ENCODE results near the gene HECTD1.
"Not testable (repeated sequence)": the region's sequence is repeated elsewhere in the genome, so short reads cannot be mapped to it uniquely, and the experiment has no call there.

The HECTD1 gene

DNA sequence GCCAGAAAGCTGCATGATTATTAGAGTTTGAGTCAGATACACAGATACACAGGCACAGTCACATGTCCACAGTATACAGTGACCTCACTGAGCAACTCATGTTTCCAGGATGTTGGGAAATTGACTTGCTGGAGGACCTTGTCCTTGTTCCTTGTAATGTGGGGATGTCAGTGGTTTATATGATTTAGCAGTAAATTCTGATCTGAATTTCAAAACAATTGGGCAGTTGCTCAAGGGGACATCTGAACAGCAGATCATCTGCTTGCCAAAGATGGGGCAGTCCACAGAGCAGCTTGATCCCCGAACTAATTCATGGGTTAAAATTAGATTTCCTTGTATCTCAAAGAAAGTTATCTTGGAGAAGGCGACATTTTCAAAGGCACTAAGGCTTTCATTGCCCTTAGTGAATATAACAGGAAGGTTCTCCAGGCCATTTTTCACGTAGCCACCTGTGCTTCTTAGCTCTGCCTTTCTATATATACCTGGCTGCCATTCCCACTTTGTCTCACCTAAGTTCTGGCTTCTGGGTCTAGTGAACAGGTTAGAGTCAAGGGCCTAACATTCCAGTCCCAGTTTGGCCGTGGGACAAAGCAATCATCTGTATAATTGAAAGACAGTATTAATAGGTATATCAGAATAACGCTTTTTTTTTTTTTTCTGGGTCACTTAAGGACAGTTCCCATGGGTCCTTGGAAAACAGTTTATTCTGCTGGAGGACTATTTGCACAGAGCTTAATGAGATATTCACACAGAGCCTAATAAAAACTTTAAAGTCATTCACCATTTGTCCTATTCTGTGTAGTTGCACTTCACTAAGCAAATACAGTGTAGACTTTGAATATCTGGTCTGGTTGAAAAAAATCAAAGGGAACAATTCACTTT is 116.5 kb downstream of the HECTD1 start:
- no peak for DNase-seq

DNA sequence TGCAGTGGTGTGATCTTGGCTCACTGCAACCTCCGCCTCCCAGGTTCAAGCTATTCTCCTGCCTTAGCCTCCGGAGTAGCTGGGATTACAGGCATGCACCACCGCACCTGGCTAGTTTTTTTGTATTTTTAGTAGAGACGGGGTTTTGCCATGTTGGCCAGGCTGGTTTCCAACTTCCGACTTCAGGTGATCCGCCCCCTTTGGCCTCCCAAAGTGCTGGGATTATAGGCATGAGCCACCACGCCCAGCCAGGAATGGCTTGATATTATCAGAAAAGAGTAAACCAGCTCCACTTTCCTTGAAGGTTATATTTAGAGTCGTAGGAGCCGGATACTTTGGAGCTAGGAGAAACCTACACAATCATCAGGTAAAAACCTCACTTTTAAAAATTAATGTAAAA is 121.1 kb downstream of the HECTD1 start:
- not testable (repeated sequence) for DNase-seq

DNA sequence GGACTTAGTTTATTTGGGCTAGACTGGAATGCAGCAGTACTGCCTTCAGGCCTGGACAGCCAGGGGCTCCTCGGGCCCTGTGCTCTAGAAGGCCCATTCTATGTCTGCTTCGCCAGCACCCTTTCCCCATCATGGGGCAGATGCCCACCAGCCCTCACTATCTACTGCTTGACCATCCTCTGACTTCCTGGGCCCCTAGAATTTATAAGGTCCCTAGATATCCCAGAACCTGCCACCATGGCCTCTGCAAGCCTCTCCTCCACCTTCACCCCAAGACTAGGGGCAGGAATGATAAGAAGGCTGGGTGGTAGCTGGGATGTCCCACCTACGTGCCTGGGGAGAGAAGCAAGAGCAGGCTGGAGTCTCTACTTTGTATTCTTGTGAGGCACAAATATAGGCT is 122.6 kb downstream of the HECTD1 start:
- DNase-seq, result no peak

DNA sequence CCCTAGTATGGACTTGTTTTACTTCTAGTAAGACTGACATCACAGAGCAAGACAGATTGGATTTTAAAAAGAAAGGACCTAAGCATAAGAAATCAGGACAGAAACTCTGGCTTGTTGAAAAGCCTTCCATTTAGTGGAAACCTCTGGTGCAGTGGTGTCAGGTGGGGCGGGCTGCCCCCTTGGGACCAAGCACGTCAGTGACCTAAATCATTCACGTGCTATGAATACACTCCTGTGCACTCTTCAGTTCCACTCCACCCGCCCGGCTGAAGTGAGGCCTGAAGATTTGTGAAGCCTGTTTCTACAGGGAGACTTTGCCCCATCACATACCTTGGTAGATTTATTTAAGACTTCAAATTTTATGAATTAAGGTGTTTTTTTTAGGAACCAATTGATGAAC is 123.2 kb downstream of the HECTD1 start:
- DNase-seq, result no peak

DNA sequence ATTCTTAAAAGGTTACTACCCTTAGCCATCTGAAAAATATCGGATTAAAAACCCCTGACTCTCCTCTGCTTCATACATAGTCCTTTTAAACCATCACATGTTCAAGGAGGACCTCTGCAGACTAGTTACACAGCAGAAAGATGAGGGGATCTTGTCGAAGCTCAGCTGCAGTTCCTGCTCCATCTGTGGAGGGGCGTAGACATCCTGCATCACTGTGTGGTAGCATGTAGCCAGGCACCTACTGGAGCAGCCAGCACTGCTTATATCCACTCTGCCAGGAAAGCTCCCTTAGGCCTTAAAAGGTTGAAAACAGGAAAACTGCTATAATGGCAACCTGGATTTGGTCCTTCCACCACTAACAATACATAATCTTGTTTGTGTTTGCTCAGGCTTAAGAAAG is 123.8 kb downstream of the HECTD1 start:
- no peak for DNase-seq

DNA sequence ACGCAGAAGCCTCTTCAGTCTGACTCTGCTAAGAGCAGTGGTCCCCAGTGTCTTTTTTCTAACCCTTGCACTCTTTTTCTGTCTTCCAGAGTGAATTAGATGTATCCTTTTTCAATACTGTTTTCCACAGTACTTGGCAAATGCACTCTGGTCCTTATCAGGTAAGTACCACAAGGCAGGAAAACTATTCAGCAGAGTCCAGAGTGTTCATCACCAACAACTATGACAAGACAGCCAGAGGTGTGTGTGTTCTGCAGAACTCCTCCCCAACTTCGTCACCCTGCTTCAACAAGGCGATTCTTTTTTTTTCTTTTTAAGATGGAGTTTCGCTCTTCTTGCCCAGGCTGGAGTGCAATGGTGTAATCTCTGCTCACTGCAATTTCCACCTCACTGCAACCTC is 127.1 kb downstream of the HECTD1 start:
- no peak for DNase-seq

DNA sequence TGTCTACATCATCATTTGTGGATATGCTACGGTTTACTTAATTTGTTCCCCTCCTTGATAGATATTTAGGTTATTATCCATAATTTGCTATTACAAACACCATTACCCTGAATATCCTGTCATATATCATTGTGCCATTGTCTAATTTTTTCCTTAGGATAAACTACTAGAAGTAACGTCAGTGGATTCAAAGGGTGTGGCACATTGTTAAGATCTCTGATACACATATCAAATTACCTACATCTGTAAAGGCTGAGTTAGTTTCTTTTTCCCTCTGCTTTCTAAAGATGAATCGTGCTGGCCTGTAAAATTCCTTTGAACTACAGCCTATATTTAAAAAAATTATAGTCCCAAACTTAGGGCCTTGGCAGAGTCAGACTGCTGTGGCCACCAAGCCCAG is 127.5 kb downstream of the HECTD1 start:
- no peak for DNase-seq

DNA sequence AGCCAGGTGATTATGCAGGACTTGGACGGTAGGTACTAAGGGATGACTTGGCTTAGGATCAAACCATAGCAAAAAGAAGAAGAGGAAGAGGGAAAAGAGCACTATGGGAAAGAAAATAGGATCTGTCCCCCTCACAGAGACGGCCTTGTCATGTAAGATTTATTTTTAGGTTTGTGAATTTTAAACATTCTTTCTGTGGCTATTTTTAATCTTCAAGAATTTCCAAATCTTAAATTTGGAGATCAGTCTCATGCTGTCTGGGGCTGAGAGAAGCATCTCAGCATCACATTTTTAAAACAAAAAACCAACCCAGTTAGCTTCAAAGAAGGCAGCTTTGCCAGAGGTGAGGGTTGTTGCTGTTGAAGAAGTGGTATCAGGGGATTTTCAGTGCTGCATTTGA is 128.8 kb downstream of the HECTD1 start:
- no peak for DNase-seq

DNA sequence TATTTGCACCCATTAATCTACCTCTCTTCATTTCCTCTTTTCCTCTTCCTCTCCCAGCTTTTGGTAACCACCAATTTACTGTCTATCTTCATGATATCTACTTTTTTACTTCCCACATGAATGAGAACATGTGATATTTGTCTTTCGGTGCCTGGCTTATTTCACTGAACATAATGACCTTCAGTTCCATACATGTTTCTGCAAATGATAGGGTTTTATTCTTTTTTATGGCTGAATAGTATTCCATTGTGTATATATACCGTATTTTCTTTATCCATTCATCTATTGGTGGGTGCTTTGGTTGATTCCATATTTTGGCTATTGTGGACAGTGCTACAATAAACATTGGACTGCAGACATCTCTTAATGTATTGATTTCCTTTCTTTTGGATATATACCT is 132.4 kb downstream of the HECTD1 start:
- DNase-seq, result no peak

DNA sequence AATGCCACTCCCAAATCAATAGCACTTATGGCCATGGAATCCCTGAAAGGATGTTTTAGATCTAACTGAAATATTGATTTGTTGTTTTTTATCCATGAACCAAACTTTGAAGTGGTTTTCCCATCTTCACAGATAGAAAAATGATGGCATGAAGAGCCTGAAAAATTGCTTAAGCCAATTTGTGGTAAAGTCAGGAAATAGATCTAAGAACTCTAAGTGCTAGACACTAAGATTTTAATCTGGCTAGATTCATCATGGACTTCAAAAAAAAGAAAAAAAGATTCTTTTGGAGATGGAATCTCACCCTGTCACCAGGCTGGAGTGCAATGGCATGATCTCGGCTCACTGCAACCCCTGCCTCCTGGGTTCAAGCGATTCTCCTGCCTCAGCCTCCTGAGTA is 136.4 kb downstream of the HECTD1 start:
- DNase-seq, result no peak

DNA sequence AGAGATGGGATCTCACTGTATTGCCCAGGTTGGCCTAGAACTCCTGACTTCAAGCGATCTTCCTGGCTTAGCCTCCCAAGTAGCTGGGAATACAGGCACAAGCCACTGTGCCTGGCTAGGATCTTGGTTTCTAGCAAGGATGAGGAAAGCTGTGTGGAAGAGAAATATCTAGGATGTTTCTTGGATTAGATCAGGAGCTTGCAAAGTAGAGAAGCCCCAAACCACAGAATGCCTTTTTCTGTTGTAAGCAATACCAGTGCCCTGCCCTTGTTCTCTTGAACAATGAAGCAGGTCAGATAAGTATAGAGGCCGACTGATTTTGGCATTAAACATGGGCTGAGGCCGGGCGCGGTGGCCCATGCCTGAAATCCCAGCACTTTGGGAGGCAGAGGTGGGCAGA is 137.2 kb downstream of the HECTD1 start:
- no peak for DNase-seq

DNA sequence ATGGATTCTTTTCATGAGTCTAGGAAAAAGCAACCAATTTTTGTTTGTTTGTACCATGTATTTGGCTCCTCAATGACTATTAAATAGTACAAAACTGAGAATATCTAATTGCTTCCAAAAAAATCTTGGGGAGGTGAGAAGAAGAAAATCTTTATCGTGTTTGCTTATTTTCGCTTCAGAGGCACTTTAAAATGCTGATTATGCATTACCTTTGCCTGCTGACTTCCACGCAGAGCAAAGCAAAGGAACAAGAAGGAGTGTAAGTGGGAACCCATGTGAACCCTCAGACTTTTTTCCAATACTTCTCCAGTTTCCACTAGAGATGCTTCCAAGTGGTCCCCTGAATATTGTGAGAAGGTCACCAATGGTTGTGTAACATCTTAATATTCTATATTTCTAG is 138.2 kb downstream of the HECTD1 start:
- DNase-seq, result no peak

DNA sequence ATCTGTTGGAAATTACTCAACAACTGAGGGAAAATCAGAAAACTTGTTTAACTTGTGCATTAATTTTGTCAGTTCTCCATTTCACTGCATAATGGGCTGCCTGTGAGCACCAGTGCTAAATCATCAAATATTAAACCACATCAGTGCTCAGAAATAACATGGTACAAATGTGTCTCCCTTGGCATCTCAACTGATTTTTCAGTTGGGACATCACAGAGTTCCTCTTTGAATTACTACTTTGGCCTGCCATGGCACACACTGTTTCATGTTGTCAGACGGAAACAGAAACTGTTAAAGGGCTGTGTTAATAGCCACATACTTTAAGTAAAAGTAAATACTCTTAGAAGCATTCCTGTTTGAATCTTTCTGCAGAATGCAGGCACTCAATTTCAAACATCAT is 139.4 kb downstream of the HECTD1 start:
- DNase-seq, result no peak

DNA sequence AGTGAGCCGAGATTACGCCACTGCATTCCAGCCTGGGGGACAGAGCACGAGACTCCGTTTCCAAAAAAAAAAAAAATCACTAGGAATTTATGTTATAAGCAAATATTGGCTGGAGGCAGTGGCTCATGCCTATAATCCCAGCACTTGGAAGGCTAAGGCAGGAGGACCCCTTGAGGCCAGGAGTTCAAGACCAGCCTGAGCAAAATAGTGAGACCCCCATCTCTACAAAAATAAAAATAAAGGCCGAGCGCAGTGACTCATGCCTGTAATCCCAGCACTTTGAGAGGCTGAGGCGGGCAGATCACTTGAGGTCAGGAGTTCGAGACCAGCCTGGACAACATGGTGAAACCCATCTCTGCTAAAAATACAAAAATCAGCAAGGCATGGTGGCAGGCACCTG is 144.7 kb downstream of the HECTD1 start:
- DNase-seq, result not testable (repeated sequence)

DNA sequence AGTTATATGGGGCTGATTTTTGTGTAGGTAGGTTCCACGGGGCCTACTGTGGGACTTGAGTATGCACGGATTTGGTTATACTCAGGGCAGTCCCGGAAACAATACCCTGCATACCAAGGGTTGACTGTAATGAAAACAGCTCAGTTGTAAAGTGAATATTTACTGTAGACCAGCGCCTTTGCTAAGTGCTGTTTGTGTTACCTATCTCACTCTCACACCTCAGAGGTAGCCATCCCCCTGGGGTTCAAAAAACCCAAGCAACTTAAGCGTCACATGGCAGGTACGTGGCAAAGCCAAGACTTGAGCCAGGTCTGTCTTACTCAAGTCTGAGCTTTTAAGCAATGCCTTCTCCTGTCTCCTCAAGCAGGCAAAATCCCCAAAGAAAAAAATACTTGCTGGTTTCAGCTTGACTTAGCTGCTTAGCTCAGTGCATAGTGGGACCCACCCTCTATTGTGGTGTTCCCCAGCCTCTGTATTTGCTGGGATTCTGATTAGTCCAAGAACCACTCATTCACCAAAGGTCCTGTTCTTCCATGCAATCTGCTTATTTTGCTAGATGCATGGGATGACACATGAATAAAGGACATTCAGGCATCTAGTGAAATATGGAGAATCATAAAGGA is 147.2 kb downstream of the HECTD1 start:
- DNase-seq, result no peak

DNA sequence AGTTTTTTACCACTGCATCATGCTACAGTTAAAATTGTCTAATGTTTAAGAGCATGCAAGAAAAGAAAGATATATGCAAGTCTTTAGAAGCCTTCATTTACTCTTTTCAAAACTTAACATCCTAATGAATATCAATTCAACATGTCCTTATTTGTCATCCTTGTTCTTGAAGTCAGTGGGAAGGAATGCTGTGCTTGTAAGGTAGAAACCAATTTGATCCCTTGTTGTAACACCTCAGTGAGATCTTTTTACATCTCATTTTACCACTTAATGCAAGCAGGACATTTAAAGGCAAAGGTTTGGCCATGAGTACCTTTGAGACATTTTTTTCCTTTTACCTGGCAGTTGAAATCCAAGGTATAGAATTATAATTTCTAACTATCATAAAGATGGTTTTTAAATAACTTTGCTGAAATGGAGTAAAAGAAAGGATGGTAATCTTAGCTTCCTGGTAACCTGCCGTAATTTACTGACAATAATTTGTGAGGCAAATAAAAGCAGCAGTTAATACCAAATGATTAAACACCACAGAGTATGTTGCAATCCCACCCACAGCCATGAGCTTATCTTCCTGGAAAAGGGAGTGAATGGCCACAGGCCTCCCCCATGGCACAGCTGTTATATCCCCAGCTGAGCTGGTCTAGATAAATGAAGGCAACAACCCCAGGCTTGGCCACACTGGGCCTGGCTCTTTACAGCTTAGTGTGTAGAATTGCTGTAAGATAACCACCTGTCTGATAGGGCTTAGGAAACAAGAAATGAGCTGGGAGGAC is 148.3 kb downstream of the HECTD1 start:
- no peak for DNase-seq

DNA sequence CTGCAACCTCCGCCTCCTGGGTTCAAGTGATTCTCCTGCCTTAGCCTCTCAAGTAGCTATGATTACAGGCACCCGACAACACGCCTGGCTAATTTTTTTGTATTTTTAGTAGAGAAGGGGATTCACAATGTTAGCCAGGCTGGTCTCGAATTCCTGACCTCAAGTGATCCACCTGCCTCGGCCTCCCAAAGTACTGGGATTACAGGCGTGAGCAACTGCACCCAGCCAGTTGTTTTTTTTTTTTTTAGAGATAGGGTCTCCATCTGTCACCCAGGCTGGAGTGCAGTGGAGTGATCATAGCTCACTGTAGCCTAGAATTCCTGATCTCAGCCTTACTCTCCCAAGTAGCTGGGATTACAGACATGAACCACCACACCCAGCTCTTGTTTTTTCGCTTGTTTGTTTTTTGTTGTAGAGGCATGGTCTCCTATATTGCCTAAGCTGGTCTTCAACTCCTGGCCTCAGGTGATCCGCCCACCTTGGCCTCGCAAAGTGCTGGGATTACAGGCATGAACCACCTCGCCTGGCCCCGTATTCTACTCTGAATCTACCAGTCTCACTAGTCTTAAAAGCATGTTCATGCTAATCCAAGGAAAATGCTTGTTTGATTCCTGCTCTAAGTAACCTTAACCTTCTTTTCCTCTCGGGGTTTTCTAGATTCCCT is 149.8 kb downstream of the HECTD1 start:
- DNase-seq, result no peak

DNA sequence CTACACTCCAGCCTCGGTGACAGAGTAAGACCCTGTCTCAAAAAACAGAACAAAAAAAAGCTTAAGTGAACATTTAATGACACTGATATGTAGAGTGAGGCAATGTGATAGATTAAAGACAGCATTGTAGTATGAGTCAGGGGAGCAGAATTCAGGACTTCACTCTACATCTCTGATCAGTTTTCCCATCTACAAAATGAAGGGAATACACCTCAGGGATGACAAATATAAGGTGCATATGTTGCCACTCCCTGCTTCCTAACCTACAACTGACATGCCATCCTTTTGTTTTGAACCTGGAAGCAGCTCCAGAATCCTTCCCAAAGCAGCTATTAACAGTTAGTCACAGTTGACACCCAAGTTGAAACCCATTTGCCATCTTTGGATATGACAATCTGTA is 150.6 kb downstream of the HECTD1 start:
- no peak for DNase-seq

DNA sequence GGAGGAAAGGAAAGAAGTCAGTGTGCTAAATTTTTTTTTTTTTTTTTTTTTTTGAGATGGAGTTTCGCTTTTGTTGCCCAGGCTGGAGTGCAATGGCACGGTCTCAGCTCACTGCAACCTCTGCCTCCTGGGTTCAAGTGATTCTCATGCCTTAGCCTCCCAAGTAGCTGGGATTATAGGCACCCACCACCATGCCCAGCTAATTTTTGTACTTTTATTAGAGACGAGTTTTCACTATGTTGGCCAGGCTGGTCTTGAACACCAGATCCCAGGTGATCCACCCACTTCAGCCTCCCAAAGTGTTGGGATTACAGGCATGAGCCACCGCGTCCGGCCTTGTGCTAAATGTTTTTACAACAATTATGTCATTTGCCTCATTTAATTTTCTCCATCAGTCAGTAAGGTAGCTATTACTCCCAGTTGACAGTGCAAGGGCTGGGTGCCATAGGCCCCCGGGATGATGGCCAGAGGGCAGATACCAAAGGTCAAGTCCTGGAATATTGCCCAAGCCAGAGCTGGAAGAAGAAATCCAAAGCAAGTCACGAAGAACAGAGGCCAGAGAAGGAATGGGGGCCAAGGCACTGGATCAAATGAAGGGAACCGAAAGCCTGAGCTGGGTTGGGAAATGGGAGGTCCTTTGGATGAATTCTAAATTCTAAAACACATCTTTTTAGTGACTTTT is 154.5 kb downstream of the HECTD1 start:
- not testable (repeated sequence) for DNase-seq

DNA sequence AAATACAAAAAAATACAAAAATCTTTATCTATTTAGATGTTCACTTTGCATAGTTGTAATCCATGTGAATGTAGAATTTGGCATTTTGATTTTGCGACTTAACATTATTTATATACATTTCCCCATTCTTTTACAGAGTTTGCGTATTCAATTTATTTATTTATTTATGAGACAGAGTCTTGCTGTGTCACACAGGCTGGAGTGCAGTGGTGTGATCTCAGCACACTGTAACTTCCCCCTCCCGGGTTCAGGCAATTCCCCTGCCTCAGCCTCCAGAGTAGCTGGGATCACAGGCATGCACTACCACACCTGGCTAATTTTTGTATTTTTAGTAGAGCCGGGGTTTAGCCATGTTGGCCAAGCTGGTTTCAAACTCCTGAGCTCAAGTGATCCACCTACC is 156.1 kb downstream of the HECTD1 start:
- DNase-seq, result no peak

DNA sequence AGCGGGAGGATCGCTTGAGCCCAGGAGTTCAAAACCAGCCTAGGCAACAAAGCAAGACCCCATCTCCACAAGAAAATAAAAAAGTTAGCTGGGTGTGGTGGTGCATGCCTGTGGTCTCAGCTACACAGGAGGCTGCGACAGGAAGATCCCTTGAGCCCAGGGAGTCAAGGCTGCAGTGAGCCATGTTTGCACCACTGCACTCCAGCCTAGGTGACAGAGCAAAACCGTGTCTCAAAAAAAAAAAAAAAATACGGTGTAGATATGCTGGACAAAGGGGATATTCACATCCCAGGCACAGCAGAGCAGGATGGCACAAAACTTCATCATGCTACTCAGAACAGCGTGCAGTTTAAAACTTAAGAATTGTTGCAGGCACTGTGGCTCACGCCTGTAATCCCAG is 156.6 kb downstream of the HECTD1 start:
- no peak for DNase-seq

All from NCI-H345 (cell line).